Fibroblast of skin of left quadriceps (primary cell): ENCODE results near the gene SNX9.
"Not testable (repeated sequence)": the region's sequence is repeated elsewhere in the genome, so short reads cannot be mapped to it uniquely, and the experiment has no call there.

Experiments
- DNase-seq, 2 experiments: peaks; one replicate each; pipeline ENCODE4 v3.0.0-alpha.2; 2013; ENCODE audit warnings: low read depth in 2 of 2

Gene SNX9

DNA sequence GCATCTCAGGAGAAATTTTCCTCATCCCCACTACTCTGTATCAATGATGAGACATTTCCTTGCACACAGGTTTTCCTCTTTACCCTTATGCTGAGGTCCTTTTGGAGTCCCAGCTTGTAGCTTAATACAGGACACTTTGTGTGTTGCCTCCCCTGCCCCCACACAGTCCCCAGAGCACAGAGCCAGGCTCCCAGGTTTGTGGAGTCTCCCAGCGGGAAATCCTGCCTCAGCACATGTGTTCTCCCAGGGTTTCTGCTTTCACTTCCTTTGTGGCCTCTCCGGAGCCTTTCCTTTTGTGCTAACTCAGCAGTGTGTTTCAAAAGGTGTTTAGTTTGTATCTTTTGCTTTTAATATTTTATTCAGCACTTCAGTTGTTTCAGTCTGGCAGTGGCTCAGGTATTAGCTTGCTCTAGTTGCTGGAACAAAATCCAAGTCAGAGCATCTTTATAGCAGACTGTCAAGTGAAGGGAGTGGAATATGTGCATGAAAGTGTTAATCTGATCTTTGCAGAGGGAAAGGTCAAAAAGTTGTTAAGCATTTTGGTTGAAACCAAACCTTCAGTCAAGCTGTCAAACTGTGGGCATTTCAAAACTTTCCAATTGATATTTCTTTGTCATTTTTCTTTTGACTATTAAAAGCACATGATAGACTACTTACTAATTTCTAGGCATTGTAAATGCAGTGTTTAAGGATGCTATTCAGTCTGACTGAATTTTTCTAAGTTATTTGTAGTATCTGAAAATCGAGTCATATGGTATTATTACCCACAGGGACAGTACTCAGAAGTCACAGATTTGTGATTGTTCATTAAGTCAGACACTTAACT, 8.6 kb downstream of the SNX9 start:
- no peak for DNase-seq

DNA sequence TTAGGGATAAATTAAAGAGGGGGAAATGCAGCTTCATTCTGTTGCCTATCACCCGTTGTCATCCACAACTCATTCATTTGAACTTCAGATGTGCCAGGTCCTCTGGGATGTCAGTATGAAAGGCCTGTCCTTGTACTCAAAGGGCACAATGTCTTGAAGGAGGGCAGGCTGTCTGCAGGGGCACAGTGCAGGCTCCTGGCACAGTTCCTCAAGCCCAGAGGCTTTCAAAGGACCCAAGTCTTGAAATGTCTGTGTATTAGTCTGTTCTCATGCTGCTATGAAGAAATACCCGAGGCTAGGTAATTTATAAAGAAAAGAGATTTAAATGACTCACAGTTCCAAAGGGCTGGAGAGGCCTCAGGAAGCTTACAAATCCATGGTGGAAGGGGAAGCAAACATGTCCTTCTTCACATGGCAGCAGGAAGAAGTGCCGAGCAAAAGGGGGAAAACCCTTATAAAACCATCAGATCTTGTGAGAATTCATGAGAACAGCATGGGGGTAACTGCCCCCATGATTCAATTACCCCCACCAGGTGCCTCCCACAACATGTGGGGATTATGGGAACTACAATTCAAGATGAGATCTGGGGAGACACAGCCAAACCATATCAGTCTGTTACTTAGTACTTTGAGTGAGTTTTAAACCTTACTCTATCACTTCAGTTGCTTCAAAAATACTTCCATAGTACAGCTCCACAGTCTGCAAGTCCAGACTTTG, 9.4 kb downstream of the SNX9 start:
- DNase-seq, result no peak

DNA sequence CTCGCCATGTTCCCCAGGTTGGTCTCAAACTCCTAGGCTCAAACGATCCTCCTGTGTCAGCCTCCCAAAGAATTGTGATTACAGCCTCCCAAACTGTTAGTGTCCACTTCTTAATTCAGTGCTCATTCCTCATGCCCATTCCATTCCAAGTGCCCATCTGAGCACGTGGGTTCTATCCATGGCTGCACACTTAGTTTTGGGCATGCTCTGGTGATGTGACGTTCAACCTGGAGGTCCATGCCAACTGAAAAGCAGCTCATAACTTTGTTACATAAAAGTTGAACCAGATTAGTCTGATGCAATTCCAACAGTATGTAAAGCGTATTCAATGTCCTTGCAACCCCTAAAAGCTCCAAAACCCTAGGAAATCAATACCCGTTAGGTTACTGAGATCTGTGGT, 11.5 kb downstream of the SNX9 start:
- no peak for DNase-seq

DNA sequence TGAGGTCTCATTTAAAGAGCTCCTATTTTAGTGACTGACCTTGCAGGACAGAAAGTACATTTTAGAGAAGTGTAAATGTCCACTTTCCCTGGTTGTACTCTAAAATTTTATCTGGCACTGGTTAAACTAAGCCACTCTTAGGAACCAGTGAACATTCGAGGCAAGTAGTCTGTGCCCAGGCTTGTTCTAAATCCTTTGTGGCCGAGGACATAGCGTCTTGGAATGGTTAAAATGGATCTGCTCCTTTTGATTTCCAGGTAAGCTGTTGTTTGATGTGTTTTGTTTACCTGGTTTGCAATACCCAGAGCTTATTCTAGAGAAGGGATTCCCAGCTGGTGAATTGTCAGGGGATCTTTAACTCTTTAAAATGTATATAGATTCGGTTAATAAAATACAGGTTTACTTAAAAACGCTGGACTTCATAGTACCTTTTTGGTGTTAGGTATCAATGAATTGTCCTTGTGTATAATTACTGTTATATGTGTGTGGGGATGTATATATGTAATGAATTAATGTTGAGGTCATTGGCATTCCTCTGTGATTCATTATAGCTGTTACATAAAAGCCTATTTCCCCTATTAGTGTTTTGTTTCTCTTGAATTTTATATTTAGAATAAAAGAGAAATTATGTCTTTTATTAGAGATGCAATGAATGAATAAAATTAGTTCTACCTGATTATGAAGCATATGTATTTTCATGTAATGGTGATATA, 15.8 kb downstream of the SNX9 start:
- DNase-seq, result no peak

DNA sequence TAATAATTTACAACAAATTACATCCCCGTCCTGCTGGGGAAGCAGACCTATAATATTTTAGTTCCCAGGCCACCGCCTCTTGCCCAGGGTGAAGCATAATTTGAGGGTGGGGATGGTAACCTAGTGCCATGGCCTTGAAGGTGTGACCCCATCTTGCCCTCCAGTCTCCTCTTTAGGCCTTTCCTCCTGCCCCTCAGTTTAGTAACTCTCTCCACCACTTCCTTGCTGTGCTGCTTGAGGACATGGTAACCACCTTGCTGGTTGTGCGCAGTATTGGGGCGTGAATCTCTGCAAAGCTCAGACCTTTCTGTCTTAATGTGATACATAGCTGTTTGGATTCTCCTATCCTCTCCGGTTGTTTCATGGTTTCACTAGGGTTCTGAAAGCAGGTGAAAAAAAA, 16.6 kb downstream of the SNX9 start:
- no peak for DNase-seq

DNA sequence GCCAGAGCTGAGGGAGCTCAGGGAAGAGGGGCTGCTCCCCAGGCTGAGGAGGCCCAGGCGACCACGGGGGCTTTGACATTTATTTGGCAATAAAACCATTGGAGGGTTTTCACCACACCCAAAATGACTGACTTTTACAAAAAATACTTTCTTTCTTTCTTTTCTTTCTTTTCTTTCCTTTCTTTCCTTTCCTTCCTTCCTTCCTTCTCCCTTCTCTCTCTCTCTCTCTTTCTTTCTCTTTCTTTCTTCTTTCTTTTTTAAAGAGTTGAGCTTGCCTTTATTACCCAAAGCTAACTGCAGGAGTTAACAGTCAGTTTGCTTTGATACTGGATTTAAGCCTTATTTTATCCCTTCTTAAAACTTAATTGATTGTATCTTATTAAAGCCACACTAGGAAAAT, 17.2 kb downstream of the SNX9 start:
- no peak for DNase-seq

DNA sequence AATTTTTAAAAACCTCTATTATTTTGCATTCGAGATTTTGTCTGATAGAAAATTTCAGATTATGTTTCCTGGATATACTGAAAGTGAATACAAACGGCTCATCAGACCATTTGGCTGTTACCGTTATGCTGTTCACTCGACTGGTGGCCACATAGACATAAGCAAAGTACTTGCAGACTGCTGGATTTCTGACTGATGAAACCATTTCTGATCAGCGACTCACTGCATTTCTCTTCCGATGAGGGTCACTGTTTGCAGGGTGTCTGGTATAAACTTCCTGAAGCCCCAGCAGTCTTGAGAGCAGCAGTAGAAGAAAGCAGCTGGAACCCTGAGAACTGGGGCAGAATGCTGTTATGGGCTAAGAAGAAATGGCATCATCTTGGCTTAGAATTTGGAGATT, 17.7 kb downstream of the SNX9 start:
- peak; percentile 55 to 62 for DNase-seq

DNA sequence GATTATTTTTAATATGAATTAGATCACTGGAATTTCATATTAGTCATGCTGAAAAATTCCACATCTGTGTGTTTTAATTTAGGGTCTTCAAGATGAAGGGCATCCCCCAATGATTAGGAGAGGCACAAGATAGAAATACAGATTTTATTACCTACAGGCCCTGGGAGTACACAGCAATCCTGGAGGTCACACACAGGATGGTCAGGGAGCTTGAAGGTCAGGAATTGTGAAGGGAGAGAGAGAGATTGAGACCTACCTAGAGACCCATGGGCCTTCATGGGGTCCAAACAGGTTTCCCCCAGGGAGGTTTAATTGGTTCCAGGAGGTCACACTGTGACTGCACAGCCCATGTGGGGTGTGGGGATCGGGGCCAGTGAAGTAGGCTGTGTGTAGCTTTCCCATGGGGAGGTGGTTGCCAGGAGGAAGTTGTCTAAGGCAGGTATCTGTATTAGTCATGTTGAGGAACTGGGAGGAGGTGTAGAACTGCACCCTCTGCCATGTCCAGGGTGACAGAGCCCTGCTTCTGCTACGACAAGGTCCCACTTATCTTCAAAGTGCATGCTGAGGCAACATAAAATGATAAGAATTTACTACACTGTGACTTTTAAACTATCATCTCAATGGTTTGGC, 18.3 kb downstream of the SNX9 start:
- DNase-seq, result no peak

DNA sequence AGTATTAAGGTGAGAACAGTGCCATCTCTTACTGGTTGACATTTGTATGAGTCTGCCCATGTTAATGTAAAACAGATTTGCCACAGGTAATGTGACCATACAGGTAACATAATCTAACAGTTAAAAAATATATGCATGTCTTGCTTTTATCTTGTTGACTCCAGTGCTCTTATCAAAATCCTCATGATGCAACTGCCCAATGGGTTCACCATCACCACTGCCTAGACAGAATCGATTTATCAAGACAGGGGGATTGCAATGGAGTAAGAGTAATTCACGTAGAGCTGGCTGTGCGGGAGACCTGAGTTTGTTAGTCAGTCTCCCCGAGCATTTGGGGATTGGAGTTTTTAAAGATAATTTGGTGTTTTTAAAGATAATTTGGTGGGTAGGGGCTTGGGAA, 19.2 kb downstream of the SNX9 start:
- DNase-seq, result no peak

DNA sequence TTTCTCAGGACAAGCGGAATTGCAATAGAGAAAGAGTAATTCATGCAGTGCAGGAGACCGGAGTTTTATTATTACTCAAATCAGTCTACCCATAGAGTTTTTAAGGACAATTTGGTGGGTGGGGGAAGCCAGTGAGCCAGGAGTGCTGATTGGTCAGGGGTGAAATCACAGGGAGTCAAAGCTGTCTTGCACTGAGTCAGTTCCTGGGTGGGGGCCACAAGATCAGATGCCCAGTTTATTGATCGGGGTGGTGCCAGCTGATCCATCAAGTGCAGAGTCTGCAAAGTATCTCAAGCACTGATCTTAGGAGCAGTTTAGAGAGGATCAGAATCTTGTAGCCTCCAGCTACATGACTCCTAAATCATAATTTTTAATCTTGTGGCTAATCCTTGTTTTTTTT, 21.1 kb downstream of the SNX9 start:
- DNase-seq, result not testable (repeated sequence)

DNA sequence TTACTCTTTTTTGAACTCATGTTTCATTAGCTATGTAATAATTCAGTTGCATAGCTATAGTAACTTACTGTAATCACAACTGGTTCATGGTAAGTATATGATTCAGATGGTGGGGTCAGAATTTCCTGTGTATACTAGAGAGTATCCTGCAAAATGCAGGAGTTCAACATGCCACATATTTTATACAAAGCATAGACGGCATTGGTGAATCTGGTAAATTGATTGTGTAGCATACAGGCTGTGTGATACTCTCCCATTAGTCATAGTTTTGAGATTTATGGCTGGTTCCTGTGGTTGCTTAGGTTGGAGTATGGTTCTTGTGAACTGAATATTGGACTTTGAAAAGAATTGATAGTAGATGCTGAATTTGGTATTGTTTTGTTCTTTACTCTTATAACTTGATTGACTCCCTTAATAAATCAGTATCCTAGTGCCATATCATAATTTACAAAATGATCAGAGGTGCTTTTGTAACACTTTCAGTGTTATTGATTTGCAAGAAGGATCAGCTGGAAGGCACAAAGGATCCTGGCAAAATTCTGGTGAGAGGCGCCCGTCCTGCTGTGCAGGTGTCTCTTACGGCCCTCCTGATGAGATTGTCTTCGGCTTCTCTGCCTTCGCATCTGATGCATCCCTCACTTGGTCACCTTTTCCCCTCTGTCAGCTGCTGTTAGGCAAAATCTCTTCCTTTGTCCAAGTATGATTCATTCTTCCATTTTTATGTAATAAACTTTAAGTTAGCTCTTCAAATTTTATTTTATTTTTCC, 22.6 kb downstream of the SNX9 start:
- DNase-seq, result no peak

DNA sequence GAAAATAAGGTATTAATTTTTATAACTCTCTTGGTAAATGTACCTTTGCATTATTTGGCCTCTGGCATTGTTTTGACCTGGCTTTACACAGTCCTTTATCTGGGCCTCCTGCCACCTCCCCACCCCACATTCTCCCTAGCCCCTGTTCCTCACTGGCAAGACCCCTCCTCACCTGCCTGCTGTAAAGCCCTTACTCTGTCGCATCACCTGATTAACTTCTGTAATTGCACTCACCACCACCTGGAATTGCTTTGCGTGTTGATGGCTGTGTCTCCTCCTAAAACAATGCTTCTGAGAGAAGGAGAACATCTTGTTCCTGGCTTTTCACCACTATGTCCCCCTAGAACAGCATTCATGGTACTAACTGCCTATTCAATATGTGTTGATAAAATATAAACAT, 24.8 kb downstream of the SNX9 start:
- DNase-seq, result no peak

DNA sequence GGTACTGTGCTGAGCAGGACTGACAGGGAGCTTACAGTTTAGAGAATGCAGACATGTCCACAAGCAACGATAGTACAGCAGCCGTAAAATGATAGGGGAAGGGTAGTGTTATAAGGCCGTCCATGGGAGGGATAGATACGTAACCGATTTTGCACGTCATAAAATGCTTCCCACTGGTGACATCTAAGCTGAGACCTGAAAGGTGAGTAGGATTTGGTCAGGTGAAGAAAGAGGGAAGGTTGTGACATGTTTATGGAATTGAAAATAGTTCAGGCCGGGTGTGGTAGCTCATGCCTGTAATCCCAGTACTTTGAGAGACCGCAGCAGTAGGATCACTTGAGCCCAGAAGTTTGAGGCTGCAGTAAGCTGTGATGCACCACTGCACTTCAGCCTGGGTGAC, 25.6 kb downstream of the SNX9 start:
- no peak for DNase-seq

DNA sequence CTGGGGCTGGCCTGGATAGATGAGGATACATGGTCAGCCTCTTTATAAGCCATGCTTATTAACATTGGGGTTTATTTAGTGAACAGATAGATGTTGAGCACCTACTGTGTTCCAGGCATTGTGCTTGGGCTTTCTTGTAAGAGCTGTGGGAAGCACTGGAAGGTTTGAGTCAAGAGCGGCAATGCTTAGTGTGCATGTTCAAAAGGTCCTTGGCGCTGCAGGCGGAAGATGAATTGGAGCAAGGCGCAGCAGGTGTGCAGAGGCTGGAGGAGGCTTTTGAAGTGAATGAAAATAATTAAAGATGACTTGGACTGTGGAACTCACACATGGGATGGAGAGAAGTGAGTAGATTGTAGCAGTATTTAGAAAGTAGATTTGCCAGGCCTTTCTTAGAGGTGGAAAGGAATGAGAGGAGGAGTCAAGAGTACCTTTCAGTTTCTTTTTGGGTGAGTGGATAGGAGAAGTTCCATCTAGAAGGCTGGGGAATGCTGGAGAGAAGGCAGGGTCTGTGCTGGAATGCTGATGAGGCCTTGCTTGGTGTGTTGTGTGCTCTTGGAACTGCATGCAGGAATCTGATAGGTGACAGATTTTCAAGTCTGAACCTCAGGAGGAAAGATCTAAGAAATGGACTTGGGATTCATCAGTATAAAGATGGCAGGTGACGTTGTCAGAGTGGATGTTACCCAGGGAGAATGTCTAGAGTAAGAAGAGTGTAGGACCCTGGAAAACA, 26.4 kb downstream of the SNX9 start:
- DNase-seq, result no peak

DNA sequence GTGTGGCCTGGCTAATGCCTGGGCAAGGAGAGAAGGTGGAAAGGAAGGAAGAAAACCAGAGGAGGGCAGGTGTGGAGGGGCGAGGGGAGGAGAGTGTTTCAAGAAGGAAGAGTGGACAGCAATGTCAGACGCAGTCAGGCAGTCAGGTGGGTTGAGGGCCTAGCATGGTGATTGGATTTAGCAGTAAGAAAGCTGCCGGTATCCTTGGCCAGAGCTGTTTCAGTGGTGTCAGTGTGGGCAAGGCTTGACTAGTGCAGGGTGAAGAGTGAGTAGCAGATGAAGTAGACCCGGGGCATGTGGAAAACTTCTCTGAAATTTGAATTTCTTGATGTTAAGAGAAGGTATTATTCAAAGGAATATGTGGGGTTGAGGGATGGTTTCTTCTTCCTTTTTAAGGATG, 27.0 kb downstream of the SNX9 start:
- DNase-seq, result no peak

DNA sequence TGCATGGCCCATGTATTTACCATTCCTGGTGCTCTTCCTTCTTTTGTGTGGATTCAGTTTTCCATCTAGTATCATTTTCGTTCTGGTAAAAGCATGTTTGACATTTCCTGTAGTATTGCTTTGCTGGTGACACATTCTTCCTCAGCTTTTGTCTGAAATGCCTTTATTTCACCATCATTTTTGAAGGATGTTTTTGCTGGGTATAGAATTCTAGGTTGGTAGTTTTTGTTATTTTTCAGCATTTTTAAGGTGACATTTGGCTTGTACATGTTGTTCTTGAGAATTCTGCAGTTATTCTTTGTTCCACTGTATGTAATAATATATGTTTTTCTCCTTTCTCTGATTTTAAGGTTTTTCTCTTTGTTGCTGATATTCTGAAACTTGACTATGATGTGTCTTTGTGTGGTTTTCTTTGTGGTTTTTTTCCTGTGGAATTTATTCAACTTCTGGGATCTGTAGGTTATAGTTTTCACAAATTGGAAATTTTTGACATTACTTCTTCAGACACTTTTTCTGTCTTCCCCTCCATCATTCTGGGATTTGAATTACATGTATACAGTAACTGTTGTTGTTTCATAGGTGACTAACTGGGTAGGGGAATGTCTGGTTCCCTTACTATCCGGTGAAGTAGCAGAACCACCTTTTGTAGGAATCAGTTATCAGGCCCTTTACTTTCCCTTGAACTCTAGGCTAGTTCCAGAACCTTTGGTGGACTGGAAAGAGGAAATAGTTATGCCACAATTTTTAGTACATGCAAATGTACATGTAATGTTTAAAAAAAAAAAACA, 30.2 kb downstream of the SNX9 start:
- no peak for DNase-seq

DNA sequence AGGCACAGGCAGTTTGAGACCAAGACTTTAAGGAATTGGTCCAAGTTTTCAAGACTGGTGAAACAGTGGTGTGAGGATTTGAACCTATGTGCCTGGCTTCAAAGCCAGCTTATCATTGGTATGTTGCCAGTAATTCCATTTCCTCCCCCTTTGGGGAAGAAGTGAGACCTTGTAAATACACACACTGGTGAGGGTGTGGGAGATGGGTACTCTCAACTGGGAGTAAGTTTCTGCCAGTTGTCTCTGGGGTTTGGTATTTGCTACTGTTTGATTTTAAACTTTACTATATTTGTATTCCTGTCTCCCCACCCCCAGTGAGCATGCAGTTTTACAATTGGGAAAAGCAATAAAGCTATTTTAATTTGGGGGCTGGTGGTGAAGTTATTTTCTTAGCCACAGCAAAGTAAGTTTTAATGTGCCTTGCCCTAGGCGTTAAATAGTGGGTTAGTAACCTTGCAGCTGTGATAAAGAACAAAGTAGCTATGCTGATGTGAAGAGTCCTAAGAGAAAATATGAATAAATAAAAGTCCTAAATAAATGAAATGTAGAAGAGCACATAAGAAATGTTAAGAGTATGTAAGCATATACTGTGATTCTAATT, 31.0 kb downstream of the SNX9 start:
- DNase-seq, result no peak

DNA sequence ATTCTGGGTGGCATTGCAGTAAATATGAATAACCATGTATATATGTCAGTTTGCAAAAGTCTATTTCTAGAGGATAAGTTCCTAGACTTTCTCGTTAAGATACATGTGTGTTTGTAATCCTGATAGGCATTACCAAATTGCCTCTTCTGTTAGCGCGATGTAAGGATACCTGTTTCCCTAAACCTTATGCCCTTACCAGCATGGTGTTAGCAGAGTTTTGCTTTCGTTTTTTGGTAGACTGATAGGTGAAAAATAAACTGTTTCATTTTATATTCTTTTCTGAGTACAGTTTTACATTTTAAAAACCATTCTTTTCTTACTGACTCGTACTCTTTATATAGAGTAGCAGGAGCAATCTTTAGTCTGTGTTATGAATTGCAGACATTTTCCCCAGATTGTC, 32.3 kb downstream of the SNX9 start:
- no peak for DNase-seq

DNA sequence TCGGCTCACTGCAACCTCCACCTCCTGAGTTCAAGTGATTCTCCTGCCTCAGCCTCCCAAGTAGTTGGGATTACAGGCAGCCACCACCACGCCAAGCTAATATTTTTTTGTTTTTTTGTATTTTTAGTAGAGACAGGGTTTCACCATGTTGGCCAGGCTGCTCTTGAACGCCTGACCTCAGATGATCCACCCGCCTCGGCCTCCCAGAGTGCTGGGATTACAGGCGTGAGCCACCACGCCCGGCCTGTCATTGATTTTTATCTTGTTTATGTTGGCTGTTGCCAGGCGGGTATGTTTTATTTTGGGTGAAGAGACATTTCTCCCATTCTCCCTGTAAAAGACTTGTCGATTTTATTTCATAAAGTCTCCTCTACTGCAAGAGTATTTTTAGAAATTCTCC, 32.8 kb downstream of the SNX9 start:
- DNase-seq, result not testable (repeated sequence)

DNA sequence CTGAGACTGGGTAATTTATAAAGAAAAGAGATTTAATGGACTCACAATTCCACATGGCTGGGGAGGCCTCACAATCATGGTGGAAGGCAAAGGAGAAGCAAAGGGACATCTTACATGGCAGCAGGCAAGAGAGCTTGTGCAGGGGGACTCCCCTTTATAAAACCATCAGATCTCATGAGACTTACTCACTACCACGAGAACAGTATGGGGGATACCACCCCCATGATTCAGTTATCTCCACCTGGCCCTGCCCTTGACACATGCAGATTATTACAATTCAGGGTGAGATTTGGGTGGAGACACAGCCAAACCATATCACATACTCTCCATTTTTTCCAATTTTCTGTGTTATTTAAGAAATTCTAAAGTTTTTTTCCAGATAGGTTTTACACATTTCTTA, 35.6 kb downstream of the SNX9 start:
- DNase-seq, result not testable (repeated sequence)
